ENCODE results near the gene ZNF644. TPM values are rescaled to one million over a fixed set of nuclear protein-coding genes. Genes with fewer than 3 reads are reported as not detected.
"Not testable (repeated sequence)": the region's sequence is repeated elsewhere in the genome, so short reads cannot be mapped to it uniquely, and the experiment has no call there.

Gene ZNF644
- total RNA-seq (100 to 1,000 TPM in 1 of 2 donors, 10 to 100 TPM in 1; 91.1 to 149 TPM), polyA plus RNA-seq (ENCODE audit: insufficient read length in 2 of 2) (10 to 100 TPM; 45.3 to 67.4 TPM)
- long read RNA-seq, donor 1, full-length matches to known transcripts = 7 of 7 reads
- long read RNA-seq, donor 1, partial matches to known transcripts = 0 of 7 reads
- long read RNA-seq, donor 1, other reads (novel, unspliced or antisense) = 0 of 7 reads
- long read RNA-seq, donor 2, full-length matches to known transcripts = 3 of 3 reads
- long read RNA-seq, donor 2, partial matches to known transcripts = 0 of 3 reads
- long read RNA-seq, donor 2, other reads (novel, unspliced or antisense) = 0 of 3 reads
- long read RNA-seq, donor 3, full-length matches to known transcripts = 8 of 8 reads
- long read RNA-seq, donor 3, partial matches to known transcripts = 0 of 8 reads
- long read RNA-seq, donor 3, other reads (novel, unspliced or antisense) = 0 of 8 reads
- long read RNA-seq, donor 4, transcript ZNF644-203 (4 exons, 1,253 nt) = major isoform, 6 of 20 reads
- long read RNA-seq, donor 4, partial matches to known transcripts = 5 of 20 reads
- long read RNA-seq, donor 4, other reads (novel, unspliced or antisense) = 0 of 20 reads

DNA sequence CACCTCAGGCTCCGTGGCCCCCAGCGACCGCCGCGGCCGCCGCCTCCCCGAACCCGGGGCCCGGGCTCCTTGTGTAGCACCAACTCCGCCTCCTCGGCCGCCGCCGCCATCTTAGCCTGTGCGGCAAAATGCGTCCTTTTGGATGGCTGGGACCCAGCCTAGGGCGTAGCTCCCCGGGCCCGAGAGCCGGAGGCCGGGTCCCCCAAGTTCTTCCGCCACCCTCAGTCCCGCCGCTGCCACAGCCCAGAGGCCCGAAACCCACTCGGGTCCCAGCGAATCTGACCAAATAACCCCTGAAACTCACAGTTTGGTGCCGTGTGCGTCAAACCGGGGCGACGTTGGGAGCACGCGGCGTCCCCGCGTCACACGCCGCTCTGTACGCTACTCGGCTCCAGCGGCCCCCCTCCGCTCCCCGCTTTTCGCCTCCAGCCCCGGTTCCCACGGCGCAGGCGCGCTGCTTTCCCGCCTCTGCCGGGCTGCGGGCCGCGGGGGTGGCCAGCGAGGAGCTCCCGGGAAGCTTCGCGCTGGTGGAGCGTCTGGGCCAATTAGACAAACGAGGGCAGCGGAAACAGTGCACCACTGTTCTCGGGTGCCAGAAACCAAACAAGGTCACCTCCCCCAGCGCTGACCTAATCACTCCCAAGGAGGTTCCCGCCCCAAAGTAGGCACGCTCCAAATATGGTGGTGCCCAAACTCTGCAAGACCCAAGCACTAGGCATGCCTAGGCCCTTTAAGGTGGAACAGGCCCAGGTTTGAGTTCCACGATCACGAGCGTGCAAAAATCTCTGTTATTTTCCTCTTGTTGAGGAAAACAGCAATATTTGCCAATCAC lies at the start of gene ZNF644:
ZNF644 (minus strand) TSS at position 350 of the 832 bp plus-strand sequence. CDS start 39,682 bp downstream, outside the sequence.
- H3K36me3 ChIP-seq (ENCODE audit: control insufficient read depth, insufficient read depth, low read length) = no peaks in the 10 kb centered on the region
- peak within 1 kb of the TSS; percentile 100 for H3K27ac ChIP-seq (ENCODE audit: low read depth, low read length)
- H3K4me3 ChIP-seq (ENCODE audit: low read depth, low read length) = peak within 1 kb of the TSS; percentile 87
- peaks cover 11% of the 10 kb centered on the region for H3K4me1 ChIP-seq (ENCODE audit: control insufficient read depth, insufficient read depth, low read length)
- H3K9me3 ChIP-seq (ENCODE audit: control insufficient read depth, insufficient read depth, low read length) = no peaks in the 10 kb centered on the region
- peak; percentile 77 to 97 (median 86) for DNase-seq (ENCODE audit: low read depth in 4 of 6, low spot score in 6 of 6)
- no peaks in the 10 kb centered on the region for H3K27me3 ChIP-seq (ENCODE audit: control insufficient read depth, insufficient read depth, low read length)
- WGBS (ENCODE audit: insufficient coverage) = 1% methylated on average over 70 of the region's 70 CpGs

DNA sequence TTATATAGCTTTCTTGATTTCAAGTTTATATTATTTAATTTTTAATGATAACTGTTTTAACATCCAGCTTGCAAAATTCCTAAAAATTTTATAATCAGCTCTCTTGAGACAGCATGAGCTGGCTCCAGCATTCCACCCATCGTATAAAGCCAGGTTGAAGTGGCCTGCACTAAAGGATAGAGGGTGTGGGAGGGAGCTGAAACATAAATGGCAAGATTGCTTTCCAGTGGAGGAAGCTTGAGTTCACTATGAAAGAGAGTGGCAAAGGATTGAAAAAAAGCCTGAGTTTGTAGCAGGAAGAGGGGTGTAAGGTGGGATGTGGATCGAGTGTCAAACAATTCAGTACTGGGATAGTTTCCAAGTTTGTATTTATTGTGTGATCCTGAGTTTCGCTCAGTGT lies 48.5 kb upstream of the ZNF644 start:
- Histone ChIP-seq H3K27ac (ENCODE audit: low read depth, low read length) (no peak overlapping the region), H3K4me3 (ENCODE audit: low read depth, low read length) (no peak overlapping the region), H3K36me3 (ENCODE audit: control insufficient read depth, insufficient read depth, low read length) (no peaks in the 10 kb centered on the region), H3K4me1 (ENCODE audit: control insufficient read depth, insufficient read depth, low read length) (no peaks in the 10 kb centered on the region), H3K27me3 (ENCODE audit: control insufficient read depth, insufficient read depth, low read length) (no peaks in the 10 kb centered on the region), H3K9me3 (ENCODE audit: control insufficient read depth, insufficient read depth, low read length) (no peaks in the 10 kb centered on the region)
- 50% methylated on average over 2 of the region's 3 CpGs for WGBS (ENCODE audit: insufficient coverage)
- DNase-seq (ENCODE audit: low read depth in 4 of 6, low spot score in 6 of 6) = peak in 1 of 6 donors; percentile 3

- Histone ChIP-seq H3K4me1 (ENCODE audit: control insufficient read depth, insufficient read depth, low read length) (no peaks in the 10 kb centered on the region), H3K27ac (ENCODE audit: low read depth, low read length) (no peak overlapping the region), H3K36me3 (ENCODE audit: control insufficient read depth, insufficient read depth, low read length) (no peaks in the 10 kb centered on the region), H3K27me3 (ENCODE audit: control insufficient read depth, insufficient read depth, low read length) (no peaks in the 10 kb centered on the region), H3K9me3 (ENCODE audit: control insufficient read depth, insufficient read depth, low read length) (no peaks in the 10 kb centered on the region), H3K4me3 (ENCODE audit: low read depth, low read length) (no peak overlapping the region)
- 40% methylated on average over 1 of the region's 1 CpG for WGBS (ENCODE audit: insufficient coverage)
- DNase-seq (ENCODE audit: low read depth in 4 of 6, low spot score in 6 of 6) = no peak
These were observed 44.7 kb upstream of the ZNF644 start for GRCh38 chr1:91066538-91066937.

DNA sequence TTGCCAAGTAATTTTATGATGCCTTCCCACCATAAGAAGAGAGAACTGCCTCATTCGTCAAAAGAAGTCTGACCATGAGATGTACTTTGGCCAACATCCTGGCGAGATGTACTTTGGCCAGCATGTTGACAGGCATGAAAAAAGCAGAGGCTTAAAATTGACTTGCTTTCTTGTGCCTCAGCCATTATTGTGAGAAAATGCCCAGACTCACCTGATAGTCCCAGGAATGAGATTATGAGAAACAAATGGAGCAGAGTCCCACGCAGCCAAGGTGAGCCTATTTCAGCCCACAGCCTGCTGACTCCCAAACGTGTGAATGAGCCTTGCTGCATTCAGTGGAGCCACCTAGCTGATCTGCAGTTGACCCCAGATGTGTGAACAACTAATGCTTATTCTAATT lies 43.5 kb upstream of the ZNF644 start:
- Histone ChIP-seq H3K9me3 (ENCODE audit: control insufficient read depth, insufficient read depth, low read length) (no peaks in the 10 kb centered on the region), H3K4me3 (ENCODE audit: low read depth, low read length) (no peak overlapping the region), H3K27me3 (ENCODE audit: control insufficient read depth, insufficient read depth, low read length) (no peaks in the 10 kb centered on the region), H3K4me1 (ENCODE audit: control insufficient read depth, insufficient read depth, low read length) (no peaks in the 10 kb centered on the region), H3K27ac (ENCODE audit: low read depth, low read length) (no peak overlapping the region), H3K36me3 (ENCODE audit: control insufficient read depth, insufficient read depth, low read length) (no peaks in the 10 kb centered on the region)
- 57% methylated on average over 4 of the region's 4 CpGs for WGBS (ENCODE audit: insufficient coverage)
- no peak for DNase-seq (ENCODE audit: low read depth in 4 of 6, low spot score in 6 of 6)

DNA sequence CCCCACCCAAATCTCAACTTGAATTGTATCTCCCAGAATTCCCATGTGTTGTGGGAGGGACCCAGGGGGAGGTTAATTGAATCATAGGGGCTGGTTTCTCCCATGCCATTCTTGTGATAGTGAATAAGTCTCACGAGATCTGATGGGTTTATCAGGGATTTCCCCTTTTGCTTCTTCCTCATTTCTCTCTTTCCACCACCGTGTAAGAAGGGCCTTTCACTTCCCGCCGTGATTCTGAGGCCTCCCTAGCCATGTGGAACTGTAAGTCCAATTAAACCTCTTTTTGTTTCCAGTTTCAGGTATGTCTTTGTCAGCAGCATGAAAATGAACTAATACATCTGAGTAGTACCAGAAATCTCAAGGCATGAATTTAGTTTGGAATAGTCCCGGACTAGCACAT lies 41.6 kb upstream of the ZNF644 start:
- not testable (repeated sequence) for DNase-seq (ENCODE audit: low read depth in 4 of 6, low spot score in 6 of 6); H3K4me3 ChIP-seq (ENCODE audit: low read depth, low read length); H3K9me3 ChIP-seq (ENCODE audit: control insufficient read depth, insufficient read depth, low read length); H3K36me3 ChIP-seq (ENCODE audit: control insufficient read depth, insufficient read depth, low read length); H3K27ac ChIP-seq (ENCODE audit: low read depth, low read length); H3K4me1 ChIP-seq (ENCODE audit: control insufficient read depth, insufficient read depth, low read length); H3K27me3 ChIP-seq (ENCODE audit: control insufficient read depth, insufficient read depth, low read length)
- WGBS (ENCODE audit: insufficient coverage) = 80% methylated on average over 1 of the region's 5 CpGs

DNA sequence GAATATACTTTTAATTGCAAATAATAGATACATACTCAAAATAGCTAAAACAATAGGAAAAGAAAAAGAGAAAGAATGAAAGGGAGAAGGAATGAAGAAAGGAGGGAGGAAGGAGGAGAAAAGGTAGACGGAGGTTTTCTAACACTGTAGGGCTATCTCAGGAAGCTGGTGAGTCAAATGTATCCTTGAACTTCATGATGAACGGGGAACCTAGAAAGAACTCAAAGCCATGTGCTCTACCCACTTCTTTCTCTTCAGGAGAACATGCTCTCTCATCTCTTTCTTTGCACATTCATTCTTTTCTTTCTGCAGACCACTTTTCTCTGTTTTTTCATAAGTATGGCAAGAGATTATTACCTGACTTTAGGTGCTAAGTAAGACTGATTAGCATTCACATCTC lies 37.3 kb upstream of the ZNF644 start:
- Histone ChIP-seq H3K4me3 (ENCODE audit: low read depth, low read length) (no peak overlapping the region), H3K9me3 (ENCODE audit: control insufficient read depth, insufficient read depth, low read length) (no peaks in the 10 kb centered on the region), H3K27ac (ENCODE audit: low read depth, low read length) (no peak overlapping the region), H3K36me3 (ENCODE audit: control insufficient read depth, insufficient read depth, low read length) (no peaks in the 10 kb centered on the region), H3K4me1 (ENCODE audit: control insufficient read depth, insufficient read depth, low read length) (no peaks in the 10 kb centered on the region), H3K27me3 (ENCODE audit: control insufficient read depth, insufficient read depth, low read length) (no peaks in the 10 kb centered on the region)
- DNase-seq (ENCODE audit: low read depth in 4 of 6, low spot score in 6 of 6) = no peak
- no CpG with 5 or more reads among the region's 2 CpGs for WGBS (ENCODE audit: insufficient coverage)

DNA sequence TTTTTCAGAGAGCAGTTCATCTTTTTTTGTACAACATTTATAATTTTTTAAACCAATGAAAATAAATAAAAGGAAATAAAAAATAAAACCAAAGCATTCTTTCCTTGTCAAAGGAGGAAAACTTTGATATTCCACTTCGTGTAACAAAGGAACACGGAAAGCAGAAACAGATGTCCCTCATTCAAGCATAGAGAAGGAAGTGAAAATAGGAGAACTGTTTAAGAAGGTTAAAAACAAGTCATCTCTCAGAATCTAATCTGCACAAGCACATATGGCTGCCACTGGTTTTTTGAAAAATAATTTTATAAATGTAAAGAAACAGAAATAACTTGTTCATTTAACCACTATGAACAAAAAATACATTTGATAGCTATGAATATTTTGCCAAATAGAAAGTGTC lies 35.9 kb upstream of the ZNF644 start:
- Histone ChIP-seq H3K27ac (ENCODE audit: low read depth, low read length) (no peak overlapping the region), H3K36me3 (ENCODE audit: control insufficient read depth, insufficient read depth, low read length) (no peaks in the 10 kb centered on the region), H3K4me3 (ENCODE audit: low read depth, low read length) (no peak overlapping the region), H3K4me1 (ENCODE audit: control insufficient read depth, insufficient read depth, low read length) (no peaks in the 10 kb centered on the region), H3K9me3 (ENCODE audit: control insufficient read depth, insufficient read depth, low read length) (no peaks in the 10 kb centered on the region), H3K27me3 (ENCODE audit: control insufficient read depth, insufficient read depth, low read length) (no peaks in the 10 kb centered on the region)
- DNase-seq (ENCODE audit: low read depth in 4 of 6, low spot score in 6 of 6) = no peak
- no CpG with 5 or more reads among the region's 2 CpGs for WGBS (ENCODE audit: insufficient coverage)

DNA sequence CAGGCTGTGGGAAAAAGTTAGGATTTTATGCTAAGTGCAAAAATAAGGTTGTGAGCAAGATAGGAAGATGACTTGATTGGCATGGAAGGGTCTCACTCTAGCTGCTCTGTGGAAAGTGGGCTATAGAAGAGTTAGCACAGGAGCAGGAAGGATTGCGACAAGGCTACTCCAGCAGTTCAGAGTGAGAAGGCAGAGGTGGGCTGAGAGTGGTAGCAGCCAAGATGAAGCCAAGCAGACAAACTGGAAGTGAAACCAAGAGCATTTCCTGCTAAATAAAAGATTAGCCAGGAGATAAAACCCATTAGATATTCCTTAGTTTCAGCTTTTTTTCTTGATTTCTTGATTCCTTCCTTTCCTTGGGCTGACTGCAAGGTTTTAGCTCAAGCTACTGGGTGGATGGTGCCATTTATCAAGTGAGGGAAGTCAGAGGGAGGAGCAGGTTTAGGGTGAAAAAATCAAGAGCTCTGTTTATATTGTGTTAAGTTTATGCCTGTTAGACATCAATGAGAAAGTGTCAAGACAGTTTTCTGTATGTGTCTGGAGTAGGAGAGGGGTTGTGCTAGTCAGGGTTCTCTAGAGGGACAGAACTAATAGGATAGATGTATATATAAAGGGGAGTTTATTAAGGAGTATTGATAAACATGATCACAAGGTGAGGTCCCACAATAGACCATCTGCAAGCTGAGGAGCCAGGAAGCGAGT lies 33.1 kb upstream of the ZNF644 start:
- WGBS (ENCODE audit: insufficient coverage) = 88% methylated on average over 2 of the region's 2 CpGs
- no peaks in the 10 kb centered on the region for H3K4me1 ChIP-seq (ENCODE audit: control insufficient read depth, insufficient read depth, low read length)

DNA sequence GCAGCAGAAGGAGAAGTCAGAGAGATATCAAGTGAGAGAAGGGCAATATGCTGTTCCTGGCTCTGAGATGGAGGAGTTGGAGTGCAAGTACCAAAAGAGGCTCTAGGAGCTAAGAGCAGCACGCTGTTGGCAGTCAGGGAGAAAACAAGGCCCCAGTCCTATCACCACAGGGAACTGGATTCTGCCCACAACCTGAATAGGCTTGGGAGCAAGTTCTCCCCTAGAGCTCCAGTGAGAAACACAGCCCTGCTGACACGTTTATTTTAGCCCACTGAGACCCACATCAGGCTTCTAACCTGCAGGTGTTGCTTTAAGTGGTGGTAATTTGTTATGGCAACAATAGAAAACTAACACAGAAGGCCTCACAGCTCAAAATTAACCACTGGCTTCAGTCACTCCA lies 31.8 kb upstream of the ZNF644 start:
- no peaks in the 10 kb centered on the region for H3K36me3 ChIP-seq (ENCODE audit: control insufficient read depth, insufficient read depth, low read length)
- no peaks in the 10 kb centered on the region for H3K9me3 ChIP-seq (ENCODE audit: control insufficient read depth, insufficient read depth, low read length)
- DNase-seq (ENCODE audit: low read depth in 4 of 6, low spot score in 6 of 6) = no peak
- H3K27me3 ChIP-seq (ENCODE audit: control insufficient read depth, insufficient read depth, low read length) = no peaks in the 10 kb centered on the region
- no peak overlapping the region for H3K27ac ChIP-seq (ENCODE audit: low read depth, low read length)
- no peaks in the 10 kb centered on the region for H3K4me1 ChIP-seq (ENCODE audit: control insufficient read depth, insufficient read depth, low read length)
- H3K4me3 ChIP-seq (ENCODE audit: low read depth, low read length) = no peak overlapping the region
- 43% methylated on average over 1 of the region's 2 CpGs for WGBS (ENCODE audit: insufficient coverage)

More for the DNA sequence above, 33.1 kb upstream of the ZNF644 start:
- no peak overlapping the region for H3K27ac ChIP-seq (ENCODE audit: low read depth, low read length)
- H3K4me3 ChIP-seq (ENCODE audit: low read depth, low read length) = no peak overlapping the region
- H3K27me3 ChIP-seq (ENCODE audit: control insufficient read depth, insufficient read depth, low read length) = no peaks in the 10 kb centered on the region
- H3K36me3 ChIP-seq (ENCODE audit: control insufficient read depth, insufficient read depth, low read length) = no peaks in the 10 kb centered on the region
- H3K9me3 ChIP-seq (ENCODE audit: control insufficient read depth, insufficient read depth, low read length) = no peaks in the 10 kb centered on the region
- DNase-seq (ENCODE audit: low read depth in 4 of 6, low spot score in 6 of 6) = no peak
